BJ (cell line): ENCODE data around the gene ALDH1A1. TPM values are rescaled to one million over a fixed set of nuclear protein-coding genes. Genes with fewer than 3 reads are reported as not detected.

Experiments
- CTCF ChIA-PET: fragments of 350-600 bp; formaldehyde crosslinking; extraction: SDS; loops from one replicate; lab custom pipeline; 2021; ENCODE audit warnings: antibody characterized with exemption, inconsistent platforms; lab: Yijun Ruan, JAX
- POLR2A ChIA-PET: fragments of 300-600 bp; sonication (Branson Sonifier 250); formaldehyde crosslinking; extraction: SDS; loops from one replicate; lab custom pipeline; 2021; ENCODE audit warnings: antibody characterized with exemption; lab: Charles Lee
- DNase-seq: peaks from one replicate; pipeline ENCODE4 v3.0.0-alpha.2; 2011; ENCODE audit warnings: low read depth
- H3K27me3 ChIP-seq: 2 replicates; pipeline ENCODE4 v1.6.0; 2011; ENCODE audit warnings: low read length; ENCODE audit not compliant: control insufficient read depth, insufficient read depth
- H3K36me3 ChIP-seq: 2 replicates; pipeline ENCODE4 v1.5.1; 2011; ENCODE audit warnings: low read length; ENCODE audit not compliant: control insufficient read depth, insufficient read depth
- H3K4me3 ChIP-seq: 2 replicates; pipeline ENCODE4 v1.5.1; 2011; ENCODE audit warnings: low read depth, mild to moderate bottlenecking, control low read depth, low read length
- CTCF ChIP-seq: IDR thresholded peaks from 2 replicates; pipeline ENCODE4 v1.5.1; 2011; ENCODE audit warnings: low read depth, mild to moderate bottlenecking, control low read depth, inconsistent platforms, low read length, moderate library complexity; ENCODE audit not compliant: insufficient read depth
- polyA plus RNA-seq: library from polyadenylated mRNA; depleted of rRNA; stranded (reverse); fragments of >200 nt; gene quantifications from 2 replicates; pipeline ENCODE4 v1.2.3, GENCODE V29; 2011

Gene ALDH1A1
- polyA plus RNA-seq, 1 experiment: 247 TPM

- no peak for TF ChIP-seq CTCF
- DNase-seq: no peak
- Histone ChIP-seq H3K4me3 (no peak overlapping the region), H3K36me3 (no peaks in the 10 kb centered on the region), H3K27me3 (no peaks in the 10 kb centered on the region)
- ChIA-PET CTCF (interaction anchor here (0.5 to 4.6 kb wide), 23 partner anchors 10 to 834 kb away, joined by 3 to 58 read pairs (median 4); no protein-coding TSS in a partner anchor), POLR2A (no interaction called here)
Measured at GRCh38 chr9:72858089-72858912, 94.6 kb downstream of the ALDH1A1 start.

GRCh38 chr9:72857624-72857996, 95.2 kb downstream of the ALDH1A1 start:
- no peak for TF ChIP-seq CTCF
- CTCF ChIA-PET: interaction anchor here (0.5 to 4.6 kb wide), 37 partner anchors 8 to 1196 kb away, joined by 3 to 58 read pairs (median 3); no protein-coding TSS in a partner anchor
- no peak for DNase-seq
- POLR2A ChIA-PET: no interaction called here
- Histone ChIP-seq H3K27me3 (no peaks in the 10 kb centered on the region), H3K4me3 (no peak overlapping the region), H3K36me3 (no peaks in the 10 kb centered on the region)

DNA sequence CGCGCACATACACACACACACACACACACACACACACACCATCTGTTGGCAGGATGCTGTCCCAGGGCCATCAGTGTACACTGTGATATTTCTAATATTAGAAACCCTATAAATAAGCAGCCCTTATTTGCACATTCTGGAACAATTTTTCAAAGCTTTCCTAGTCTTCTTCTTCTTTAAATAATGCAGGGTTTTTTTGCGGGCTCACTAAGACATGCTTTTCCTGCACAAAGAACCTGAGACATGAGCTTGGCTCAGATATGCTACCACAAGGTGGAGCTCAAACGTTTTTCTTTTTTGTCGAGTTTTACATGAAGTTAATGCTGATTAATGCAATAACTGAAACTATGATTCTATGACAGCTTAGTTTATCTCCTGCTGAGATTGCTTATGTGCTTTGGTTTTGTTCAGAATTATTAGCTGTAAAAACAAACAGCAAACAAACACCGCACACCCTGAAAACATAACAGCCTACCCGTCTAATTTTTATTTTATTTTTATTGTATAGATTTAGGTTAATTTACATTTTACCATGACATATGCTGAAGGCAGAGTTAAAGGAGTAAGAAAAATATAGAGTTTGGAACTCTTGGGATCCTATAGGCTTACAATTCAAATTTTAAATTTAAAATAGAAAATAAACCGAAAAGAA, 95.8 kb downstream of the ALDH1A1 start:
- TF ChIP-seq CTCF: peak; percentile 71
- POLR2A ChIA-PET: interaction anchor here (0.7 kb wide), 1 partner anchor 92 kb away, joined by 7 read pairs; no protein-coding TSS in a partner anchor

GRCh38 chr9:72855890-72856523, 96.8 kb downstream of the ALDH1A1 start:
- H3K36me3 ChIP-seq: no peaks in the 10 kb centered on the region
- POLR2A ChIA-PET: interaction anchor here (0.7 kb wide), 1 partner anchor 93 kb away, joined by 7 read pairs; no protein-coding TSS in a partner anchor
- no peak overlapping the region for H3K4me3 ChIP-seq
- no peak for DNase-seq
- no peaks in the 10 kb centered on the region for H3K27me3 ChIP-seq
- CTCF ChIA-PET: interaction anchor here (0.9 to 4.6 kb wide), 16 partner anchors 10 to 941 kb away, joined by 3 to 58 read pairs (median 6); no protein-coding TSS in a partner anchor
- no peak for TF ChIP-seq CTCF

More for the DNA sequence above, 95.8 kb downstream of the ALDH1A1 start:
- Histone ChIP-seq H3K27me3 (no peaks in the 10 kb centered on the region), H3K4me3 (no peak overlapping the region), H3K36me3 (no peaks in the 10 kb centered on the region)
- CTCF ChIA-PET: interaction anchor here (0.6 to 4.6 kb wide), 35 partner anchors 9 to 1196 kb away, joined by 3 to 58 read pairs (median 4); no protein-coding TSS in a partner anchor
- DNase-seq: no peak

DNA sequence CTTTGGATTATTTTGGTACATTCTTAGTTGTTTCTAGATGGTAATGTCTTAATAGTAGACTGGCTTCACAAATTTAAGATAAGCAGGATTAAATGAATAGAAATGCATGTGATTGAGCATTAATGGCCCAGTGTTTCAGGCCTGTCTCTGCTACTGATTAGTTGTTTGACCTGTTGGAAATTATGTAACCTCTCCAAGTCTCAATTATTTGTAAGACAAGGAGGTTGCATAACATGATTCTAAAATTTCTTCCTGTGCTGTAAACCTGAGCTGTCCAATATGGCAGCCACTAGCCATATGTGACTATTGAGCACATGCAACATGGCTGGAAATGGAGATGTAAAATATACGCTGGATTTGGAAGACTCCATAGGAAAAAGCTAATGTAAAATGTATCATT, 97.5 kb downstream of the ALDH1A1 start:
- Histone ChIP-seq H3K36me3 (no peaks in the 10 kb centered on the region), H3K4me3 (no peak overlapping the region), H3K27me3 (no peaks in the 10 kb centered on the region)
- no peak for TF ChIP-seq CTCF
- ChIA-PET CTCF (interaction anchor here (3.1 to 4.6 kb wide), 3 partner anchors 10 to 225 kb away, joined by 11 to 58 read pairs (median 16); no protein-coding TSS in a partner anchor), POLR2A (no interaction called here)
- no peak for DNase-seq
